GM18909 (cell line): Measurements from ENCODE around the gene KRTAP10-1.

ENCODE experiments used
- ATAC-seq: cut with Tn5 transposase; IDR thresholded peaks from one replicate; pipeline ENCODE4 v1.9.1; 2021; ENCODE audit warnings: mild to moderate bottlenecking; ENCODE audit not compliant: unreplicated experiment, poor library complexity

The KRTAP10-1 gene

GRCh38 chr21:44492567-44493385 lies 47.2 kb downstream of the KRTAP10-1 start:
- ATAC-seq = no peak

DNA sequence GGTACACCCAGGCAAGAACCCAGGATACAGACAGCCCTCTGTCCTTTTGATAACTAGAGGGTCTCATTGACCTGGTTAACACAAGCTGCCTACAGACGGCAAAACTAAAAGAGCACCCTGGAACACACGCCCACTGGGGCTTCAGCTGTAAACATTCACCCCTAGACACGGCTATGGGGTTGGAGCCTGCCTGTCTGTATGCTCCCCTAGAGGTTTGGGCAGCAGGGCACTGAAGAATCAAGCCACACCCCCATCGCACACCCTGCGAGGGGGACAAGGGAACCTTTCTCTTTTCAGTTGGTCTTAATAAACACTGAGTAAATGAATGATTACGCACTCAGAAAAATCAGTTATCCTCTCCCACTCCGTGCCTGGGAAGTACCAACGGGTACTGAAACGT lies 49.2 kb downstream of the KRTAP10-1 start:
- no peak for ATAC-seq

DNA sequence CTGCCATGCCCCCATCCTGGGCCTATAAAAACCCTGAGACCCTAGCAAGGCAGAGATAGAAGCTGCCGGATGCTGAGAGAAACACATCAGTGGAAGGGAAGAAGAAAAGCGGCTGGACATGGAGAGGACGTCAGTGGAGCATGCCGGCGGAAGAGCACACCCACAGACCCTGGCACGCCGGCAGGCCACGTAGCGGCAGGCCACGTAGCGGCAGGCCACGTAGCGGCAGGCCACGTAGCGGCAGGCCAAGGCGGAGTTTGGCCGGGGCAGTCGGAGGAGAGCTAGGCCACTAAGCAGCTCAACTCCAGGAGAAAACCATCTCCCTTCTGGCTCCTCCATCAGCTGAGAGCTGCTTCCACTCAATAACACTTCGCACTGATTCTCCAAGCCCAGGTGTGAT lies 49.6 kb downstream of the KRTAP10-1 start:
- ATAC-seq = no peak

DNA sequence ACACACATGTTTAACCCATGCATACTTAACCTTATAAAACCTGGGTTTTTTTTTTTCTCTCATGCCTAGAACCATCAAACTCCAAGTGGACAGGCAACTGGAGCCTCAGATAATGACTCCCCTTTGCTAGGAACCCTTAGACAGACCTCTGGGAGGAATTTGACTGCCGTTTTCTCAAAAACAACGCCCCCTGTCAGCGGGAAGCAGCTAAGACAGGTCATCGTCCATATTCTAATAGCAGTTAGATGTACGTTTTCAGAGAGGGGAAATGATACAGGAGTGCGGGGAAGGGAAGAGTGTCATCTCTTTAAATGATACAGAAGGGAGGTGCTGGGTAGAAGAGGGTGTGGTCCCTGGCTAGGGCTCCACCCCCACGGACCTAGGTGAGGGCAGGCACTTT lies 50.0 kb downstream of the KRTAP10-1 start:
- ATAC-seq = no peak
